ENCODE measurements around the gene ATP1A1.

DNA sequence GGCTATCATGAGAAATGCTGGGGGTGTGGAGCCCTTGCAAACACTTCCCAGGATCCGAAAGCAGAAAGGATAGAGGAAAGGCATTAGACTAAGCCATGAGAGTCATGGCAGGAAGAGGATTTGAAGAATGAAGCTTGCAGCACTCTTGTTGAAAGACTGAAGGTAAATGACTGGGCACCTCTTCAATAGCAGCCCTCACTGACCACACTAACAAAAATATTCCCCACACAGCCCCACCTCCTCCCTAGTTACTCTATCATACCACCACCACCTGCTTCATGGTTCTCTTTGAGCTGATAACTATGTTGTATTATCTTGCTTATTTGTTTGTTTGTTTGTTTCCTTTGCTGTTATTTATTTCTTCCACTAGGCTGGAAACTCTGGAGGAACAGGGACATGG lies 13.2 kb upstream of the ATP1A1 start:
- TF ChIP-seq EZH2 (IDR thresholded peaks at IDR 0.05; ENCODE audit: borderline replicate concordance, low read length), result no peak
- TF ChIP-seq, protein P1, sequence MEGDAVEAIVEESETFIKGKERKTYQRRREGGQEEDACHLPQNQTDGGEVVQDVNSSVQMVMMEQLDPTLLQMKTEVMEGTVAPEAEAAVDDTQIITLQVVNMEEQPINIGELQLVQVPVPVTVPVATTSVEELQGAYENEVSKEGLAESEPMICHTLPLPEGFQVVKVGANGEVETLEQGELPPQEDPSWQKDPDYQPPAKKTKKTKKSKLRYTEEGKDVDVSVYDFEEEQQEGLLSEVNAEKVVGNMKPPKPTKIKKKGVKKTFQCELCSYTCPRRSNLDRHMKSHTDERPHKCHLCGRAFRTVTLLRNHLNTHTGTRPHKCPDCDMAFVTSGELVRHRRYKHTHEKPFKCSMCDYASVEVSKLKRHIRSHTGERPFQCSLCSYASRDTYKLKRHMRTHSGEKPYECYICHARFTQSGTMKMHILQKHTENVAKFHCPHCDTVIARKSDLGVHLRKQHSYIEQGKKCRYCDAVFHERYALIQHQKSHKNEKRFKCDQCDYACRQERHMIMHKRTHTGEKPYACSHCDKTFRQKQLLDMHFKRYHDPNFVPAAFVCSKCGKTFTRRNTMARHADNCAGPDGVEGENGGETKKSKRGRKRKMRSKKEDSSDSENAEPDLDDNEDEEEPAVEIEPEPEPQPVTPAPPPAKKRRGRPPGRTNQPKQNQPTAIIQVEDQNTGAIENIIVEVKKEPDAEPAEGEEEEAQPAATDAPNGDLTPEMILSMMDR (IDR thresholded peaks at IDR 0.05; ENCODE audit: low read length), result no peak
